H1 (cell line): ENCODE results near the gene RAB8B. TPM values are rescaled to one million over a fixed set of nuclear protein-coding genes. Genes with fewer than 3 reads are reported as not detected.

Source experiments
- CTCF ChIA-PET: fragments of 300-600 bp; sonication (Branson Sonifier 250); formaldehyde crosslinking; loops from one replicate; lab custom pipeline; 2021; ENCODE audit not compliant: partially characterized antibody; lab: Charles Lee
- POLR2A ChIA-PET: fragments of 300-600 bp; sonication (Branson Sonifier 250); formaldehyde crosslinking; loops from one replicate; lab custom pipeline; 2021; ENCODE audit warnings: inconsistent platforms; ENCODE audit not compliant: partially characterized antibody; lab: Charles Lee
- DNase-seq, 2 experiments: peaks; one replicate each; pipeline versions ENCODE4 v3.0.0 to v3.0.0-alpha.2; 2010 to 2022; ENCODE audit warnings: low spot score in 2 of 2, low read depth in 1 of 2, mixed read lengths in 1 of 2
- FAIRE-seq: peaks from 2 replicates; lab custom pipeline; 2011; peaks lifted over from hg19 to GRCh38; lab: Jason Lieb, UNC
- H2AFZ ChIP-seq: 2 replicates; pipeline ENCODE4 v1.8.1; 2012; ENCODE audit warnings: low read length, inconsistent platforms
- H2AK5ac ChIP-seq: 2 replicates; pipeline ENCODE4 v1.6.1; 2013; ENCODE audit warnings: low read depth, low read length
- H2BK120ac ChIP-seq: replicated peaks from 2 replicates; pipeline ENCODE3; 2013; ENCODE audit warnings: low read depth, low read length, inconsistent platforms
- H2BK12ac ChIP-seq: 2 replicates; pipeline ENCODE4 v1.6.1; 2013; ENCODE audit warnings: low read depth, low read length
- H2BK15ac ChIP-seq: 2 replicates; pipeline ENCODE4 v1.6.1; 2013; ENCODE audit warnings: low read length
- H2BK20ac ChIP-seq: 2 replicates; pipeline ENCODE4 v1.6.1; 2013; ENCODE audit warnings: low read length
- H2BK5ac ChIP-seq: 2 replicates; pipeline ENCODE4 v1.6.1; 2013; ENCODE audit warnings: low read depth, low read length
- H3K14ac ChIP-seq: 2 replicates; pipeline ENCODE4 v1.6.1; 2013; ENCODE audit warnings: inconsistent platforms; ENCODE audit not compliant: insufficient read length
- H3K18ac ChIP-seq: 2 replicates; pipeline ENCODE4 v1.6.1; 2013; ENCODE audit warnings: low read length; ENCODE audit errors: extremely low read depth
- H3K23ac ChIP-seq: 2 replicates; pipeline ENCODE4 v1.6.1; 2013; ENCODE audit warnings: inconsistent platforms; ENCODE audit not compliant: insufficient read length
- H3K23me2 ChIP-seq: 2 replicates; pipeline ENCODE4 v1.6.1; 2013; ENCODE audit warnings: low read depth, low read length
- H3K27ac ChIP-seq: 2 replicates; pipeline ENCODE4 v1.6.1; 2011; ENCODE audit warnings: low read depth, low read length, inconsistent platforms
- H3K27me3 ChIP-seq, 4 experiments: replicated peaks in 1 of 4; 1 replicate in 1 of 4; 2 replicates in 3 of 4; pipeline versions ENCODE4 v1.6.1 to v1.8.1; 2011 to 2013; ENCODE audit warnings: low read length in 3 of 4, mild to moderate bottlenecking in 3 of 4, inconsistent platforms in 2 of 4, mixed read lengths in 2 of 4, moderate library complexity in 1 of 4; ENCODE audit not compliant: control insufficient read depth in 3 of 4, insufficient read depth in 3 of 4; ENCODE audit errors: extremely low read depth in 1 of 4
- H3K36me3 ChIP-seq, 4 experiments: 2 replicates each; pipeline versions ENCODE4 v1.6.1 to v1.8.1; 2011 to 2013; ENCODE audit warnings: mild to moderate bottlenecking in 4 of 4, low read length in 3 of 4, moderate library complexity in 2 of 4, control low read depth in 1 of 4, inconsistent platforms in 1 of 4; ENCODE audit not compliant: insufficient read depth in 4 of 4, control insufficient read depth in 2 of 4
- H3K4ac ChIP-seq: replicated peaks from 2 replicates; pipeline ENCODE3; 2013; ENCODE audit warnings: low read length, low read depth, mixed read lengths, inconsistent platforms; ENCODE audit not compliant: insufficient read length
- H3K4me1 ChIP-seq, 4 experiments: replicated peaks in 1 of 4; 1 replicate in 1 of 4; 2 replicates in 3 of 4; pipeline versions ENCODE4 v1.6.1 to v1.8.1; 2011 to 2013; ENCODE audit warnings: low read length in 3 of 4, inconsistent platforms in 2 of 4, mixed read lengths in 1 of 4; ENCODE audit not compliant: insufficient read depth in 4 of 4, control insufficient read depth in 3 of 4
- H3K4me2 ChIP-seq, 2 experiments: 2 replicates each; pipeline versions ENCODE4 v1.6.1 to v1.8.1; 2011 to 2013; ENCODE audit warnings: low read depth in 2 of 2, low read length in 2 of 2, control low read depth in 1 of 2, inconsistent platforms in 1 of 2, mild to moderate bottlenecking in 1 of 2; ENCODE audit not compliant: insufficient read depth in 1 of 2
- H3K4me3 ChIP-seq, 4 experiments: fragments of 200-600, 300-600 bp in 1 of 4; sonication (generic), shearing (Covaris generic), sonication (Bioruptor Twin) in 1 of 4; 2 replicates each; pipeline versions ENCODE4 v1.5.1 to v1.8.1; 2011 to 2016; ENCODE audit warnings: low read length in 4 of 4, low read depth in 3 of 4, control low read depth in 2 of 4, inconsistent platforms in 2 of 4, mild to moderate bottlenecking in 2 of 4, mixed read lengths in 1 of 4, moderate library complexity in 1 of 4; ENCODE audit not compliant: insufficient read depth in 2 of 4; ENCODE audit errors: extremely low read depth in 1 of 4
- H3K56ac ChIP-seq: replicated peaks from 2 replicates; pipeline ENCODE3; 2013; ENCODE audit warnings: low read depth, mild to moderate bottlenecking, mixed read lengths, low read length, inconsistent platforms; ENCODE audit not compliant: insufficient read length
- H3K79me1 ChIP-seq: 2 replicates; pipeline ENCODE4 v1.6.1; 2013; ENCODE audit warnings: low read depth, low read length, control low read depth
- H3K79me2 ChIP-seq, 2 experiments: 2 replicates each; pipeline versions ENCODE4 v1.6.1 to v1.8.1; 2012 to 2013; ENCODE audit warnings: low read length in 2 of 2, mild to moderate bottlenecking in 2 of 2, inconsistent platforms in 1 of 2; ENCODE audit not compliant: insufficient read depth in 2 of 2, control insufficient read depth in 1 of 2
- H3K9ac ChIP-seq, 4 experiments: replicated peaks in 1 of 4; 1 replicate in 1 of 4; 2 replicates in 3 of 4; pipeline versions ENCODE4 v1.6.1 to v1.8.1; 2011 to 2013; ENCODE audit warnings: low read depth in 3 of 4, low read length in 3 of 4, control low read depth in 2 of 4, mild to moderate bottlenecking in 2 of 4, moderate library complexity in 2 of 4, inconsistent platforms in 1 of 4; ENCODE audit errors: extremely low read depth in 1 of 4
- H3K9me3 ChIP-seq, 2 experiments: 2 replicates each; pipeline versions ENCODE4 v1.6.1 to v1.8.1; 2012 to 2013; ENCODE audit warnings: mild to moderate bottlenecking in 2 of 2, moderate library complexity in 2 of 2, control low read depth in 1 of 2, inconsistent platforms in 1 of 2, low read depth in 1 of 2, low read length in 1 of 2, mixed read lengths in 1 of 2; ENCODE audit not compliant: insufficient read depth in 2 of 2
- H4K20me1 ChIP-seq, 2 experiments: replicated peaks in 1 of 2; 2 replicates each; pipeline versions ENCODE3 to v1.8.1; 2011 to 2013; ENCODE audit warnings: inconsistent platforms in 2 of 2, low read length in 2 of 2, mild to moderate bottlenecking in 1 of 2; ENCODE audit not compliant: insufficient read depth in 2 of 2, control insufficient read depth in 1 of 2
- H4K5ac ChIP-seq: 2 replicates; pipeline ENCODE4 v1.6.1; 2013; ENCODE audit warnings: low read length, low read depth, mixed read lengths, inconsistent platforms; ENCODE audit not compliant: insufficient read length
- H4K8ac ChIP-seq: 2 replicates; pipeline ENCODE4 v1.8.0; 2013; ENCODE audit warnings: mild to moderate bottlenecking, moderate library complexity, low read length, inconsistent platforms; ENCODE audit not compliant: insufficient read depth; ENCODE audit errors: extremely low read depth
- H4K91ac ChIP-seq: replicated peaks from 2 replicates; pipeline ENCODE3; 2013; ENCODE audit warnings: low read length, mixed read lengths, inconsistent platforms; ENCODE audit not compliant: insufficient read length
- RFX5 ChIP-seq: IDR thresholded peaks from 2 replicates; pipeline ENCODE4 v1.6.1; 2011; ENCODE audit warnings: low read depth, low read length, improper control_type of control experiment, borderline replicate concordance
- WGBS, 2 experiments: shearing (Covaris generic) in 1 of 2; methylation state at CpG; one replicate each; pipeline versions ENCODE4 v1.1.6 to v1.1.7; 2013 to 2015; ENCODE audit warnings: low lambda C conversion rate in 2 of 2, mixed read lengths in 2 of 2, inconsistent platforms in 1 of 2, low coverage in 1 of 2, missing lambda C conversion rate in 1 of 2; ENCODE audit not compliant: insufficient replicate concordance in 2 of 2, insufficient coverage in 1 of 2, insufficient read length in 1 of 2; ENCODE audit errors: extremely low coverage in 1 of 2, missing lambda C conversion rate in 1 of 2; 5-methylcytosine and 5-hydroxymethylcytosine counted together
- polyA plus RNA-seq, 7 experiments: library from polyadenylated mRNA; depleted of rRNA in 3 of 7; stranded (reverse) in 5 of 7; unstranded in 2 of 7; fragments of >200 nt in 5 of 7; fragments of 200-250 nt in 2 of 7; gene quantifications; 1 replicate in 5 of 7; 2 replicates in 1 of 7; 4 replicates in 1 of 7; pipeline versions ENCODE4 v1.2.1 to v1.2.3, GENCODE V29; 2011 to 2013; ENCODE audit warnings: missing spikeins in 2 of 7, mixed read lengths in 2 of 7
- total RNA-seq: library from RNA; stranded (reverse); fragmentation: NEBNext Ultra II Directional; extraction: Animal tissue kit (Norgen Biotek cat#: 25700); gene quantifications from 2 replicates; pipeline ENCODE4 v1.2.1, GENCODE V29; 2021
- TF ChIP-seq, protein P1 (sequence below): IDR thresholded peaks from 2 replicates; pipeline ENCODE4 v1.6.1; 2012; ENCODE audit warnings: low read length, inconsistent platforms
- TF ChIP-seq, protein P2 (sequence below): IDR thresholded peaks from 2 replicates; pipeline ENCODE4 v1.6.1; 2011; ENCODE audit warnings: low read length, improper control_type of control experiment

The RAB8B gene
- total and polyA plus RNA-seq, 2 of the 8 experiments (the other 6 are each of a cell fraction or from before 2014, with no cell fraction given) = 9.5 to 47.8 TPM

DNA sequence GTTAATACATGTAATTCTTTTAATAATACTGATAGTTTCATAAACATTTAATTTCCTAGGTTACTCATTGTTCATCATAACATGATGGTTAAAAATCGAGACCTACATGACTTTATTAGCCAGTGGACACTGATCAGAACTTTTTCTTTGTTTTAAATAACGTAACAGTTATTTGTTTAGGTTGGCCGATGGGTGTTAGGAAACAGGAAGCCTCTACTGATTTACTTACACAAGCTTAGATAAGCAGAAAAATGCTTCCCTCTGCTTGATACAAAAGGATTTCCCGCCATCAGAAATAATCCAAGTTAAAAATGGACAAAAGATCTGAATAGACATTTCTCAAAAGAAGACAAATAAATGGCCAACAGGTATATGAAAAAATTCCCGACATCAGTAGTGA is 71.4 kb downstream of the RAB8B start:
- no peak overlapping the region for H2AK5ac ChIP-seq
- H3K27me3 ChIP-seq = no peaks in the 10 kb centered on the region
- H3K4ac ChIP-seq = no peak overlapping the region
- no peaks in the 10 kb centered on the region for H4K20me1 ChIP-seq
- no peak overlapping the region for H3K14ac ChIP-seq
- no peak overlapping the region for H2BK20ac ChIP-seq
- no peak overlapping the region for H3K4me2 ChIP-seq
- 91% methylated on average over 5 of the region's 5 CpGs; no CpG with 5 or more reads in 1 of the 2 experiments for WGBS, 2 experiments
- H3K79me1 ChIP-seq = no peaks in the 10 kb centered on the region
- H2AFZ ChIP-seq = no peak overlapping the region
- no peak overlapping the region for H3K9ac ChIP-seq
- no peaks in the 10 kb centered on the region for H3K79me2 ChIP-seq
- peaks cover 0 to 6% (median 1%) of the 10 kb centered on the region in 4 experiments; a peak in 3 of 7 replicates for H3K4me1 ChIP-seq
- no peak overlapping the region for H2BK12ac ChIP-seq
- no peak for DNase-seq
- POLR2A ChIA-PET = interaction anchor here (1.3 kb wide), 1 partner anchor 79 kb away, joined by 5 read pairs; no protein-coding TSS in a partner anchor
- H3K9me3 ChIP-seq = no peaks in the 10 kb centered on the region
- no peak overlapping the region for H4K8ac ChIP-seq
- H2BK5ac ChIP-seq = no peak overlapping the region
- no peak overlapping the region for H3K56ac ChIP-seq
- no peak overlapping the region for H3K27ac ChIP-seq
- CTCF ChIA-PET = interaction anchor here (1.5 kb wide), 1 partner anchor 44 kb away, joined by 4 read pairs; no protein-coding TSS in a partner anchor
- FAIRE-seq = no peak
- no peak overlapping the region for H3K4me3 ChIP-seq
- no peak overlapping the region for H2BK15ac ChIP-seq
- H4K5ac ChIP-seq = no peak overlapping the region
- no peak overlapping the region for H3K23ac ChIP-seq
- H3K36me3 ChIP-seq = peaks cover 2 to 21% (median 9%) of the 10 kb centered on the region in 4 experiments; a peak in 5 of 8 replicates
- no peak overlapping the region for H3K18ac ChIP-seq
- H3K23me2 ChIP-seq = no peaks in the 10 kb centered on the region
- H4K91ac ChIP-seq = no peak overlapping the region
- no peak overlapping the region for H2BK120ac ChIP-seq
- TF ChIP-seq, protein P1, sequence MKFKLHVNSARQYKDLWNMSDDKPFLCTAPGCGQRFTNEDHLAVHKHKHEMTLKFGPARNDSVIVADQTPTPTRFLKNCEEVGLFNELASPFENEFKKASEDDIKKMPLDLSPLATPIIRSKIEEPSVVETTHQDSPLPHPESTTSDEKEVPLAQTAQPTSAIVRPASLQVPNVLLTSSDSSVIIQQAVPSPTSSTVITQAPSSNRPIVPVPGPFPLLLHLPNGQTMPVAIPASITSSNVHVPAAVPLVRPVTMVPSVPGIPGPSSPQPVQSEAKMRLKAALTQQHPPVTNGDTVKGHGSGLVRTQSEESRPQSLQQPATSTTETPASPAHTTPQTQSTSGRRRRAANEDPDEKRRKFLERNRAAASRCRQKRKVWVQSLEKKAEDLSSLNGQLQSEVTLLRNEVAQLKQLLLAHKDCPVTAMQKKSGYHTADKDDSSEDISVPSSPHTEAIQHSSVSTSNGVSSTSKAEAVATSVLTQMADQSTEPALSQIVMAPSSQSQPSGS = no peak
- no peak for TF ChIP-seq RFX5
- TF ChIP-seq, protein P2, sequence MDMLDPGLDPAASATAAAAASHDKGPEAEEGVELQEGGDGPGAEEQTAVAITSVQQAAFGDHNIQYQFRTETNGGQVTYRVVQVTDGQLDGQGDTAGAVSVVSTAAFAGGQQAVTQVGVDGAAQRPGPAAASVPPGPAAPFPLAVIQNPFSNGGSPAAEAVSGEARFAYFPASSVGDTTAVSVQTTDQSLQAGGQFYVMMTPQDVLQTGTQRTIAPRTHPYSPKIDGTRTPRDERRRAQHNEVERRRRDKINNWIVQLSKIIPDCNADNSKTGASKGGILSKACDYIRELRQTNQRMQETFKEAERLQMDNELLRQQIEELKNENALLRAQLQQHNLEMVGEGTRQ = no peak
